ENCODE measurements around the gene STK17B. TPM values are rescaled to one million over a fixed set of nuclear protein-coding genes. Genes with fewer than 3 reads are reported as not detected.
"Not testable (repeated sequence)": the region's sequence is repeated elsewhere in the genome, so short reads cannot be mapped to it uniquely, and the experiment has no call there.

Gene STK17B
- polyA plus RNA-seq (2014; cell fraction: cytosol; rRNA removed) = 8.2 and 10.9 TPM in 2 replicates
- 4.0 and 4.4 TPM in 2 replicates for polyA plus RNA-seq (2014; cell fraction: nucleus; rRNA removed)

GRCh38 chr2:196171248-196171871, at the start of gene STK17B:
STK17B (minus strand) TSS chr2:196171578; CDS start chr2:196163383, 8,195 bp downstream.
- peak; percentile 93 for DNase-seq (ENCODE audit: low spot score)

GRCh38 chr2:196220671-196221070, 49.3 kb upstream of the STK17B start:
- DNase-seq (ENCODE audit: low spot score) = no peak

- DNase-seq (ENCODE audit: low spot score) = no peak
Measured at GRCh38 chr2:196219671-196220070, 48.3 kb upstream of the STK17B start.

- no peak for DNase-seq (ENCODE audit: low spot score)
Measured at GRCh38 chr2:196218106-196218505, 46.7 kb upstream of the STK17B start.

GRCh38 chr2:196217116-196217515, 45.7 kb upstream of the STK17B start:
- DNase-seq (ENCODE audit: low spot score) = no peak

GRCh38 chr2:196215376-196215775, 44.0 kb upstream of the STK17B start:
- no peak for DNase-seq (ENCODE audit: low spot score)

GRCh38 chr2:196214156-196214555, 42.8 kb upstream of the STK17B start:
- no peak for DNase-seq (ENCODE audit: low spot score)

- DNase-seq (ENCODE audit: low spot score) = no peak
Measured at GRCh38 chr2:196213252-196213980, 42.0 kb upstream of the STK17B start.

GRCh38 chr2:196208915-196209314, 37.5 kb upstream of the STK17B start:
- no peak for DNase-seq (ENCODE audit: low spot score)

GRCh38 chr2:196206804-196207203, 35.4 kb upstream of the STK17B start:
- DNase-seq (ENCODE audit: low spot score) = peak; percentile 6

- DNase-seq (ENCODE audit: low spot score) = peak; percentile 42
Measured at GRCh38 chr2:196205881-196206435, 34.6 kb upstream of the STK17B start.

- DNase-seq (ENCODE audit: low spot score) = no peak
Measured at GRCh38 chr2:196205011-196205766, 33.8 kb upstream of the STK17B start.

GRCh38 chr2:196201229-196202009, 30.0 kb upstream of the STK17B start:
- DNase-seq (ENCODE audit: low spot score) = no peak

GRCh38 chr2:196200557-196200956, 29.2 kb upstream of the STK17B start:
- DNase-seq (ENCODE audit: low spot score) = no peak

GRCh38 chr2:196195758-196196157, 24.4 kb upstream of the STK17B start:
- DNase-seq (ENCODE audit: low spot score) = no peak

GRCh38 chr2:196195302-196195701, 23.9 kb upstream of the STK17B start:
- DNase-seq (ENCODE audit: low spot score) = no peak

GRCh38 chr2:196191541-196191940, 20.2 kb upstream of the STK17B start:
- DNase-seq (ENCODE audit: low spot score) = no peak

- no peak for DNase-seq (ENCODE audit: low spot score)
Measured at GRCh38 chr2:196187898-196188458, 16.6 kb upstream of the STK17B start.

GRCh38 chr2:196187175-196187700, 15.9 kb upstream of the STK17B start:
- DNase-seq (ENCODE audit: low spot score) = not testable (repeated sequence)

- DNase-seq (ENCODE audit: low spot score) = no peak
Measured at GRCh38 chr2:196186266-196186980, 15.0 kb upstream of the STK17B start.

Data from SK-N-DZ (cell line).